IPS-NIHi11 (cell line): ENCODE measurements around the gene OR8B8.
"Not testable (repeated sequence)": the region's sequence is repeated elsewhere in the genome, so short reads cannot be mapped to it uniquely, and the experiment has no call there.

ENCODE experiments used
- DNase-seq: peaks from one replicate; pipeline ENCODE4 v3.0.0; 2012; ENCODE audit warnings: mixed read lengths, low spot score

Gene OR8B8, protein sequence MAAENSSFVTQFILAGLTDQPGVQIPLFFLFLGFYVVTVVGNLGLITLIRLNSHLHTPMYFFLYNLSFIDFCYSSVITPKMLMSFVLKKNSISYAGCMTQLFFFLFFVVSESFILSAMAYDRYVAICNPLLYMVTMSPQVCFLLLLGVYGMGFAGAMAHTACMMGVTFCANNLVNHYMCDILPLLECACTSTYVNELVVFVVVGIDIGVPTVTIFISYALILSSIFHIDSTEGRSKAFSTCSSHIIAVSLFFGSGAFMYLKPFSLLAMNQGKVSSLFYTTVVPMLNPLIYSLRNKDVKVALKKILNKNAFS

DNA sequence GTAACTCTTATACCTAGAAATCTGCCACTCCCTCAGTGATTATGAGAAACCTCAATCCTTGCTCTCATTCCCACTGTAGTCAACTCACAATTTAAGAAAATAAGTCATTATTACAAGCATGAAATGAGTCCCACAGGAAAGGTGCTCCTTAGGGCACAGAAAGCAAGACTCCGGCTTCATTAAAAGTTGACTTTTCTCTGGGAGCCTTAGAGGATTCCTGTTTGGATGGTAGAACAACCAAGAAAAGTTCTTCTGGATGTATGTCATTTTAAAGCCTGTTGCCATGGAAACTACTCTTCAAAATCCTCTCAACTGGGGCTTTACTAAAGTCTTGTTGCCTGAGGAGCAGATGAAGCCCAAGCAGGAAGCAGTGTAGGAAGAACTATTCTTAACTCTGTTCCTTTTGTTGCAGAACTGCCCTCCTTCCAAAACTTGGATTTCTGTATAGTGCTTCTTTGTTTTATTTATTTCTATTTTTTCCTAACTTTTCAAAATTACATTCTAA, at the start of gene OR8B8:
OR8B8 (minus strand) TSS at position 51 of the 505 bp plus-strand sequence. CDS start 4,611 bp downstream, outside the sequence.
- no peak for DNase-seq

- DNase-seq: no peak
Measured at GRCh38 chr11:124493016-124493655, 47.6 kb upstream of the OR8B8 start.

DNA sequence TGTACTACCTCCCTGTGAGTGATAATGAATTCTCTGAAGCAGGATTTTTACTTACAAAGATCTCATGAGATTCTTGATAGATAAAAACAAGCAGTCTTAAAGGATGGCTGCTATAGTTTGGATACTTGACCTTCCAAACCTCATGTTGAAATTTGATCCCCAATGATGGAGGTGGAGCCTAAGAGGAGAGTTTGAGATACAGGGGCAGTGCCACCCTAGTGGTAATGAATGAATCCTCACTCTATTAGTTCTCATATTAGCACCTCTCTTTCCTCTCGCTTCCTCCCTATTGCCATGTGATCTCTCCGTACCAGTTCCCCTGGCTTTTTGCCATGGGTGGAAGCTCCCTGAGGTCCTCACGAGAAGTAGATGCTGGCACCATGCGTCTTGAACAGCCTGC, 37.9 kb upstream of the OR8B8 start:
- DNase-seq: no peak

DNA sequence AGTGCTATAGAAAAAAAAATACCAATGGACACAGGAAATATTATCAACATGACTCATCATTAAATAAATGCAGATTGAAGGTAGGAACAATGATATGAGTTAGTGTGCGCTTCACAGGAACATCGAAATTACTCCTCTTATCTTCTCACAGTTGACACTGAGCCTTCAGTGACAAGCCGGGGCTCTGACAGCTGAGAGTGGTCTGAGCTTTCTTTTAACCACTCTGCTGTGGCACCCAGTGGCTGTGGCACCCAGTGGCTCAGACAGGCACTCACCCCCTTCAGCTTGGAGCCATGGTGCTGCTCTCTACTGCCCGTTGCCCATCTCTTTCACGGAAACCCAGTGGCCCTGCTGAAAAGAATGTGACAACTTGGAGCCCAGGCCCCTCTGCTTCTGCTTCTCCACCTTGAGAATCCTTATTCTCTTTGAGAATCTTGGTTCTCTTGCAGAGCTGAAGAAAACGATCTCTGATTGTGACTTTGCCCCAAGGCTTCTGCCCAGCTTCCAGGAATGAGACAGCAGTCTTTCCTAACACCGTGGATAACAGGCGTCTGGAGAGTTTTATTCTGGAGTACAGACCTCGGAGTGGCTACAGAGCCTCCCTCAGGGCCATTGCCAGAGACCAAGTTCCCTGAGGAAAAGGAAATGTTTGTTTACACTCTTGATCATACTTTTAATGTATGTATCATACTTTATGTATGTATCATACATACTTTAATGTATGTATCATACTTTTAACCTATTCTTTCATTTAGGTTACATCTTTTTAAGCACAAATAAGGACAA, 37.1 kb upstream of the OR8B8 start:
- no peak for DNase-seq

GRCh38 chr11:124481365-124482323, 36.1 kb upstream of the OR8B8 start:
- peak; percentile 35 for DNase-seq

- DNase-seq: no peak
Measured at GRCh38 chr11:124479561-124479960, 34.1 kb upstream of the OR8B8 start.

GRCh38 chr11:124475265-124475664, 29.8 kb upstream of the OR8B8 start:
- no peak for DNase-seq

- DNase-seq: no peak
Measured at GRCh38 chr11:124474779-124475178, 29.3 kb upstream of the OR8B8 start.

DNA sequence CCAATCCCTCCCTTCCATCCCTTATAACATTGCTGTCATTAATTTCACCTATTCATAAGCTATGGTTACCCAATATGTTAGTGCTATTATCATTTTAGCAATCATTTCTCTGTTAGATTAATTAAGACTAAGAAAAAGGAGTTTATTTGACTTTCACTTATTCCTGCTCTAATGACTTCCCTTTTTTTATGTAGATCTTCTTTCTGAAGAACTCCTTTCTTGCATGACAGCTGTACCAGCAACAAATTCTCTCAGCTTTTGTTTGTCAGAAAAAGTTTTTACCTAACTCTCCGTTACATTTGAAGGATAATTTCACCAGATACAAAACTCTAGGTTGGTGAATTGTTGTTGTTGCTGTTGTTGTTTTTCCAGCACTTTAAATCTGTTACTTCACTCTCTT, 28.6 kb upstream of the OR8B8 start:
- no peak for DNase-seq

DNA sequence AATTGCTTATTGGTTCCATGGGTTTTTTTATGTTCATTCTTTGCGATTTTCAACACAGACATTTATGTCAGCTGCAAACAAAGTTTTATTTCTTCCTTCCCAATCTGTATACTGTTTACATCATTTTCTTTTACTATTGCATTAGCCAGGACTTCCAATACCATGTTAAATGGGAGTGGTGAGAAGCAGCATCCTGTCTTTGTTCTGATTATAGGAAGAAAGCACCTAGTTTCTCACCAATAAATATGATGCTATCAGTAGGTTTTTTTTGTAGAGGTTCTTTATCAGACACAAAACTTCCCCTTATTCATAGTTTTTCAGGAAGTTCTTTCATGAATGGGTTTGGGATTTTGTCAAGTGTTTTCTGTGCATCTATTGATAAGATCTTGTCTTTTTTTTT, 28.0 kb upstream of the OR8B8 start:
- DNase-seq: no peak

GRCh38 chr11:124470561-124471227, 25.2 kb upstream of the OR8B8 start:
- no peak for DNase-seq

- no peak for DNase-seq
Measured at GRCh38 chr11:124467381-124467927, 22.0 kb upstream of the OR8B8 start.

DNA sequence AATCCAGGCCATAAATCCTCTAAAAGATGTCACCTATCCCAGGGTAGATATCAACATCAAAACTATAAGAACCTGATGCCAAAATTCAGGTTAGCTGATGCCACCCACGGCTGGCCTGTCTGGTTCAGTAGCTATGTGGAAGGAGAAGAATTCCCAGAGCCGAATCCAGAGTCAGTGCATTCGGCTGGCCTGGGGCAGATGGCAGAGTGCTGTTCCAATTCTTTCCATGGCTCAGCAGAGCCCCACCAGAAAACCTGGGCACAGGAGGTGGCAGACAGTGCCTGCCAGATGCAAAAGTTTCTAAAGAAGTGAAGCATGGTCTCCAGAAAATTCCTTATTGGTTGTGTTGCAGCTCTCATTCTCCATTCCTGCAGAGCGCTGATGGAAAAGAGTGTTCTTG, 19.9 kb upstream of the OR8B8 start:
- no peak for DNase-seq

GRCh38 chr11:124463990-124464389, 18.5 kb upstream of the OR8B8 start:
- no peak for DNase-seq

GRCh38 chr11:124463324-124463723, 17.8 kb upstream of the OR8B8 start:
- DNase-seq: no peak

DNA sequence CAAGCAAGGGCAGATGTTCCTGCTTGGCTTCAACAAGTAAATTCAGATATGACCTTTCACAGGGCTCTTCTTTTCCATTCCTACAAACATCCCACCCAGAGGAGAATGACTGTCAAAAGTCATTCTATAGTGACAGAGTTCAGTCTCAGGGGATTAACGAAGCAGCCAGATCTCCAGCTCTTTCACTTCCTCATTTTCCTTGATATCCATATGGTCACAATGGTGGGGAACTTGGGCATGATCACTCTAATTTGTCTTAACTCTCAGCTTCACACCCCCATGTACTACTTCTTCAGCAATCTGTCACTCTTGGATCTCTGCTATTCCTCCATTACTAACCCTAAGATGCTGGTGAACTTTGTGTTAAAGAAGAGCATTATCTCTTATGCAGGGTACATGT, 15.0 kb upstream of the OR8B8 start:
- no peak for DNase-seq

DNA sequence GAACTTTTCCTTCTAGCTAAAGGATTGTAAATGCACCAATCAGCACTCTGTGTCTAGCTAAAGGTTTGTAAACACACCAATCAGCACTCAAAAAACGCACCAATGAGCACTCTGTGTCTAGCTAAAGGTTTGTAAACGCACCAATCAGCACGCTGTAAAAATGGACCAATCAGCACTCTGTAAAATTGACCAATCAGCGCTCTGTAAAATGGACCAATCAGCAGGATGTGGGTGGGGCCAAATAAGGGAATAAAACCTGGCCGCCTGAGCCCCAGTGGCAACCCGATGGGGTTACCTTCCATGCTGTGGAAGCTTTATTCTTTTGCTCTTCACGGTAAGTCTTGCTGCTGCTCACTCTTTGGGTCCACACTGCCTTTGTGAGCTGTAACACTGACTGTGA, 13.9 kb upstream of the OR8B8 start:
- DNase-seq: not testable (repeated sequence)

DNA sequence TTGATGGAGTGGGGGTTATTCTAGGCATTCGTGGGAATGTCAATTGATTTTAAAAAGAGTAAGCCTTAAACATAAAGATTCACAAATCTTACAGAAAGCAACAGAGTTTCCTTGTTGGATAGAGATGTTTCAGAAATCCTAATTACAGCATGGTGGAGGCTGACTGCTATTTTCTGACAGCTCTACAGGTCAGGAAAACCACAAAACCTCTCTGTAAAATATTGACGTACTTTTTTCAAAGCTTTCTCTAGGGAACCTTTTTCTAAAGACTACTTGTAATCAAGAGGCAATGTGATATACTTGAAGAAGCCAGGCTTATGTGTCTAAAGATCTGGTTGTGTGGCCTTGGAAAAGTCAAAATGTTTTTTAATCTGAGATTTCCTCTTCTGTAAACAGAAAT, 9.1 kb upstream of the OR8B8 start:
- no peak for DNase-seq

DNA sequence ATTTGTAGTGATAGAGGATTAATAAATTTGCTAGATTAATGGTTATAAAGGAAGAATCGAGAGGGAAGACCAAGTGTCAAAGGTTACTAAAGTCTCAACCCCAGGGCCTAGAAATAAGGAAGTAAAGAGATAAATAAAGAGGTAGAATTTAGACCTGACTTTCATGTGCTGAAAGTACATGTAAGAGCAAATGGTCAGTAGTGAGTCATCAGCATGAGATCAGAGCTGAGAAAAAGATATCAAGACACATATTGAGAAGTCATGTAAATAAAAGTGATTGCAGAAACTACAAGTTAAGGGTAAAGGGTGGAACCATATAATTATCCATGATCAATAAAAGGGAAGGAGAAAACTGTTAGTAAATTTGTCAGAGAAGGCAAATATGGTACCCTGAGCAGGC, 1.4 kb upstream of the OR8B8 start:
- no peak for DNase-seq

DNA sequence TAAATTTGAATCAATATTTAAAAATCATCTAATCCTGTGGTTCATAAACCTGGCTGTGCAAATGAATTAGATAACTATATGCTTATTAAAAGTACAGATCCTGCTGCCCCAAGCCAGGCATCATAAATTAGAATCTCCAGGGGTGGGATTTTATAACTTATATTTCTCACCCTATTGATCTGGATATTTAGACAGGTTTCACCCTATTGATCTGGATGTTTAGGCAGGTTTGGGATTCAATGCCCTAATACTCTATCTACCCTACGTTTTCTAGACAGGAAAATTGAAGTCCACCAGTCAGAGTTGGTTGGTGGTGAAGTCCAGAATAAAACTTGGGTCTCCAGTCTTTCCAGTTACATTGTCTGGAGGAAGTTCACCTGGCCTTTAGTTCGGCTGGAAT, 2.6 kb downstream of the OR8B8 start:
- DNase-seq: no peak

DNA sequence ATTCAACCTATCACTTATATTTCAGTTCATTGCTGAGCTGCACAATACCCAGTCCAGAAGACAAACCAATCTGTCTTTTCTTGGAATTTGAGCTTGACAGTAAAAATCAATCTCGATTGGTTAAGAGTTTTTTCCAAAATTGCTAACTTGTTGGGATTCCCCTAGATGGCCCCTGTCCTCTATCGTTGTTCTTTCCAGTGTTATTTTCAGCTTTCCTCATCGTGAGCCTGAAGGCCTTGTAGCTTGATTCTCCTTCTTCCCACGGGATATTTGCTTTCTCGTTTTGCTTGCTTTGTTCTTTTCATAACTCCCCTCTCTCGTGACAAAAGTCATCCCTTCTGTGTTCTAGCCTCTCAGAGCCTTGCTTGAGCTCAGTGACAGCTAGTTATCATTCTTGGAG, 3.1 kb downstream of the OR8B8 start:
- DNase-seq: no peak
